HG03575 (cell line): ENCODE data around the gene SUSD2.
"Not testable (repeated sequence)": the region's sequence is repeated elsewhere in the genome, so short reads cannot be mapped to it uniquely, and the experiment has no call there.

Source experiments
- ATAC-seq: cut with Tn5 transposase; IDR thresholded peaks from one replicate; pipeline ENCODE4 v1.9.1; 2021; ENCODE audit not compliant: unreplicated experiment, insufficient number of reproducible peaks, low FRiP score; ENCODE audit errors: extremely low read depth

Gene SUSD2, protein sequence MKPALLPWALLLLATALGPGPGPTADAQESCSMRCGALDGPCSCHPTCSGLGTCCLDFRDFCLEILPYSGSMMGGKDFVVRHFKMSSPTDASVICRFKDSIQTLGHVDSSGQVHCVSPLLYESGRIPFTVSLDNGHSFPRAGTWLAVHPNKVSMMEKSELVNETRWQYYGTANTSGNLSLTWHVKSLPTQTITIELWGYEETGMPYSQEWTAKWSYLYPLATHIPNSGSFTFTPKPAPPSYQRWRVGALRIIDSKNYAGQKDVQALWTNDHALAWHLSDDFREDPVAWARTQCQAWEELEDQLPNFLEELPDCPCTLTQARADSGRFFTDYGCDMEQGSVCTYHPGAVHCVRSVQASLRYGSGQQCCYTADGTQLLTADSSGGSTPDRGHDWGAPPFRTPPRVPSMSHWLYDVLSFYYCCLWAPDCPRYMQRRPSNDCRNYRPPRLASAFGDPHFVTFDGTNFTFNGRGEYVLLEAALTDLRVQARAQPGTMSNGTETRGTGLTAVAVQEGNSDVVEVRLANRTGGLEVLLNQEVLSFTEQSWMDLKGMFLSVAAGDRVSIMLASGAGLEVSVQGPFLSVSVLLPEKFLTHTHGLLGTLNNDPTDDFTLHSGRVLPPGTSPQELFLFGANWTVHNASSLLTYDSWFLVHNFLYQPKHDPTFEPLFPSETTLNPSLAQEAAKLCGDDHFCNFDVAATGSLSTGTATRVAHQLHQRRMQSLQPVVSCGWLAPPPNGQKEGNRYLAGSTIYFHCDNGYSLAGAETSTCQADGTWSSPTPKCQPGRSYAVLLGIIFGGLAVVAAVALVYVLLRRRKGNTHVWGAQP

DNA sequence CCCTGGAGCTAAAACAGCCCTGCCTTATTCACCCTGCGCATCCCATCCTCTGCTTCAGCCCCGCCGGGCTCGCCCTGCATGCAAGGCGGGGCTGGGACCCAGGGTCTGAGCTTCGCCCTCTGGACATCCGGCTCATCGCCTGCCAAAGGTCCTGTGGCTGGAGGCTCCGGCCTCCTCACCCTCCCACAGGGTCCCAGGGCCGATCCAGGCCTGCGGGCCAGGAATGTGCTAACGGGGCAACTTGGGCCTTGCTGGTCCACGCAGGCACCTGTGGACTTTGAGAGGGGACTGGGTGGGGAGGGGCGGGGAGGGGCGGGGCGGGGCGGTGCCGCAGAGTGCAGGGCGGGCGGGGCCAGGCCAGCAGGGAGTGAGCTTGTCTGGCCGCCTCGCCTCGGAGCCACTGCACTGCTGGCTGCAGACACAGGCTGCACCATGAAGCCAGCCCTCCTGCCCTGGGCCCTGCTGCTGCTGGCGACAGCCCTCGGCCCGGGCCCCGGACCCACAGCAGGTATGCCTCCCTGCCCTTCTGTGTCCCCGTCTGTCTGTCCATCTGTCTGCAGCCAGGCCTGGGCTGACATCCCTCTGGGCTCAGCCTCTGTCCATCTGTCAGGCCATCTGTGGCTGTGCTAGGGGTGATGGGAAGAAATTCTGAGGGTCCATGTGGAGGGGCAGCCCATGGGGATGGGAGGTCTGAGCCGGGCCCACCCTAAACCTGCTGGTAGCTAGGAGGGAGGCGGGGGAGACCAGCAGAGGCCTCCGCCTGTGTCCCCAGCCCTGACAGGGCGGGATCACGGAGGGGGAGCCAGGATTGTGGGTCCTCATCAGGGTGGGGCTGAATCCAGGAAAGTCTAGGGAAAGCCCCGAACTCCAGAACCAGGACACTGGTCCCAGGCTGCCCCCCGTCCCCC is at the start of gene SUSD2:
Gene SUSD2 (plus strand): TSS at position 400 of the 908 bp plus-strand sequence. CDS start 33 bp downstream, at position 433.
- no peak for ATAC-seq

DNA sequence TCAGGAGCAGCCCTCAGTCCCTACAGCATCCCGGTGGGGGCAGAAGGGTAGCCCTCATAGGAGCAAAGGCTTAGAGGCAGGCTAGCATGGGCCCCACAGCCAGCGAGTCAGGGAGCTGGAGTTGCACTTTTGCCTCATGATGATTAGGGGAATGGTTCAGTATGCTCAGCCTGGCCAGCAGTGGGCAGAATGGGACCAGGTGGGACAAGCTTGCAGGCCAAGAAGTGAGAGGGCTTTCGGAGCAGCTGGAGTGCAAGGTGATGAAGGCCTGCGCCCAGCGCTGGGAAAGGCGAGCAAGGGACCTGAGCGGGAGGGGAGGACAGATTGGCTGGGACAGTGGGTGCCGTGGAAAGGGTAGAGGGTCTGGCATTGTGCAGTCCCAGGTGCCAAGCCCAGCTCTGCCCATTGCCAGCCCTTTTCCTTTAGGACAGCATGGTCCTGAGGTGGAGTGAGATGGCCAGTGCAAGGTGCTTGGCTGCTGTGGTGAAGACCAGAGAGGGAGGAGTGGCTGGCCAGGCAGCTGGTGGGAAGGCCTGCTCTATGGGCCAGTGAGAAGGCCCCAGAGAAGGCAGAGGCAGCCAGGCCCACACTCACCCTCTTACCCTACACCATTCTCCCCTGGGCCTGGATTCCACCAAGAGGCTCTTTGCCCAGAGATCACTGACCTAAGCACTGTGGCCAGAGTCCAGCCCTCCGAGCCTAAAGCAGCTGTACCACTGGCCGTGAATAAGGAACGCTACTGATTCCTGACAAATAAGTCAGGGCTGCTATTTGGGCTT is 47.9 kb upstream of the SUSD2 start:
- no peak for ATAC-seq

DNA sequence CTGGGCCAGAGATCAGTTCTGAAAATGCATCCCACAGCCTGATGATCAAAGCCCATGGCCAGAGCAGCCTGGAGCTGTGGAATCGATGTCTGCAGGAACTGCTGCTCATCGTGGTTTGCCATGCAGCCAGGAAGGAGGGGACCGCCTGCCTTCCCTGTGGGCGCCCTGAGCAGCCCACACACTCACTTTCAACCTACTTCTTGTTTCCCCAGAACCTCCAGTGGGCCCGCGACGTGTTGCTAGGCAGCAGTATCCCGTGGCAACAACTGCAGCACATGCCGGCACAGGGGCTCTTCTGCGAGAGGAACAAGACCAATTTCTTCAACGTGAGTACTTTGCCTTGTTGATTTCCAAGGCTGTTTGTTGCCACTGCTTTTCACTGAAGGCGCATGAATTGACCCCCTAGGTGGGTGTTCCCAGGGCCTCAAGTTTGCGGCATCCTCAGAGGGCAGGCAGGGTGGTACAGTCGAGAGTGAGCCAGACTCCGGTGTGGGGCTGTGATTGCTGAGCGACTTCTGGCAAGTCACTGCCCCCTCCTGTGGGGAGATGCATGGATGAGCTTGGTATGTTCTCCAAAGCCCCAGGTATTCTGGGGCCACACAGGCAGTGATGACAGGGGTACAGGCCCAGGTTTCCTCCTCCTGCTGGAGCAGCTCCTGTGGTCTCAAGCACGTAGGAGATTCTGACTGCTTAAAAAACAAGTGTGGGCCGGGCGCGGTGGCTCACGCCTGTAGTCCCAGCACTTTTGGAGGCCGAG is 47.0 kb upstream of the SUSD2 start:
- no peak for ATAC-seq

DNA sequence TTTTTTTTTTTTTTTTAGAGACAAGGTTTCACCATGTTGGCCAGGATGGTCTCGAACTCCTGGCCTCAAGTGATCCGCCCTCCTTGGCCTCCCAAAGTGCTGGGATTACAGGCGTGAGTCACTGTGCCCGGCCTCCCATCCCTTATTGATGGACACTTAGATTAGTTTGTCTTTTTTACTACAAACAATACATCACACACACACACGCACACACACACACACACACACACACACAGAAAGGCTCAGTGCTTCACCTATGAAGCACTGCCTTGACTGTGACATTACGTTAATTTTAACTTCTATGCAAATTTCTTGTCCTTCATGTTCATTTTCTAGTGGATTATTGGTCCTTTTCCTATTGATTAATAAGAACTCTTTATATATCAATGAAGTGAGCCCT is 44.8 kb upstream of the SUSD2 start:
- ATAC-seq: not testable (repeated sequence)

DNA sequence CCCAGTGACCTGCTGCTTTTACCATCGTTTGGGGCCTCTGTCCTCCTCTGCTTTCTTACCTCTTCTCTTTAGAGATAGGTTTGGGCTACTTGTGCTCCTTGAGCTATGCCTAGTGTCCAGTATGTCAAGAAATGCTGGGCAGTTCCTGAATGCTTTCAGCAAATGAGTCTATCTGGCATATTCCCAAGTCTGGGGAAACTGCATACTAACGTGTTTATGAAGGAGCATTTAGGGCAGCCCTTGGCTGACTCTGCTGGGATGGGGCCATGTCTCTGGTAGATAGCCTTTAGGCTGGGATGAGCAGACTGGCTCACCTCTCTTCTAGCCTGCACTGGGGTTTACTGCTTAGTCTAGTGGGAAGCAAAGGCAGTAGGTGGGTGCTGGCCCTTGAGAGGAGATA is 43.7 kb upstream of the SUSD2 start:
- ATAC-seq: no peak

DNA sequence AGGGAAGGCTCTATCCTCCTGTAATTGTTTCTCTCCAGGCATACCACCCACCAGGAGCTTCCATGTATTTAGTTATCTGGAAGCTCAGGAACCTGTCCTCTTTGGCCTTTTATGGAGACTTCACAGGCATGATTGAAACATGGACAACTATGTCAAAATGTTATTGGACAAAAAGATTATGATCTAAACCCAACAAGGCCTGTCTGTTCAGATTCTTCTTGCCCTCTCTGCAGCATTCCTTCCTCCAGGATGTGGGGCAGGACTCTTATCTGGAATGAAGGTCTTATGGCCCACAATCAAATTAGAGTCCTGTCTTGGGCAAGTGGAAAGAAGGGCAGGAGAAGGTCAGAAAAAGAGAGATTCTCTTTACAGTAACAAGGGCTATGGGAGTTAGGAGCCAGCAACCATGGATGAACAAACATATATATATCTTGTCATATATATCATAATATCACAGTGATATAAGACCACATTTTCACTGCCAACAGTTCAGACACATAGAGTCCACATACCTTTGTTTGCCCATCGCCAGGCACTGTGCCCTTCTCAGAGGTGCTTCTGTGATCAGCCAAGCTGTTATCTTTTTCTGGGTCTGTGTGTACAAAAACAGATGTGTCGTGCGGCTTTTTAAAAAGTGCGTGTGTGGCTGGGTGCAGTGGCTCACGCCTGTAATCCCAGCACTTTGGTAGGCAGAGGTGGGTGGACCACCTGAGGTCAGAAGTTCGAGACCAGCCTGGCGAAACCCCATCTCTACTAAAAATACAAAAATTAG is 42.5 kb upstream of the SUSD2 start:
- no peak for ATAC-seq

DNA sequence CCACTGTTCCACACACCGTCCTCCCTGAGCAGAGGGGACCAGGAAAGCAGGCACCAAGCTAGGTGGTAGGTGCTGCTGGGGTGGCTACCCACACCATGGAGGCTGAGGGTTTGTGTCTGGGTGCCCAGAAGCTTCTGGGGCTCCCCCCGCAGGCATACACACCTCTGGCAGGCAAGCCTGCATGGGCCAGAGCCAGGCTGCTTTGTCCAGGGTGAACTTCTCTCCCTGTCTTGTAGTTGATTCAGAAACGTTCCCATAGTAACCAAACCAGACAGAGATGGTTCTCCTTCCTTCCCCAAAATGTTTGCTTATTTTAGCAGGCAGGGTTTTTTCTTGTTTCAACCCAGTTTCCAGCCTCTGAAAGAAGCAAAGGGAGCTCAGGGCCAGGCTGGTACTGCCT is 40.9 kb upstream of the SUSD2 start:
- ATAC-seq: no peak

DNA sequence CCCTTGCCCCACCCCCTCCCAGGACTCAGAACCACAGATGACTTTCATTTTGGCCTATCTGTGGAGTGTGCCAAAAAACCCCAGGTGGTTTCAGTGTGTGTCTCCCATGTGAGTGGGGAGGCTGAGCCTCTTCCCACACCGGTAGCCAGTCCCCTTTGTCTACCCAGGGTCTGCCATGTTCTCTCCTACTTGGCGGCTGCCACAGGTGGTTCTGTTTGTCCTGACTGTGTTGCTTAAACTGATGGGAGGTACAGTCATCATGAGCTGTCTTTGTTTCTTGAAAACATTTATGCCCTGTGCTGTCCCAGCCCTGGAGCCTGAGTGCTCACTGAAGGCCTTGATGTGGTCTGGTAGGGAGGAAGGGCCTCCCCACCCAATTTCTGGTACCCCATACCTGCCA is 39.7 kb upstream of the SUSD2 start:
- ATAC-seq: no peak

DNA sequence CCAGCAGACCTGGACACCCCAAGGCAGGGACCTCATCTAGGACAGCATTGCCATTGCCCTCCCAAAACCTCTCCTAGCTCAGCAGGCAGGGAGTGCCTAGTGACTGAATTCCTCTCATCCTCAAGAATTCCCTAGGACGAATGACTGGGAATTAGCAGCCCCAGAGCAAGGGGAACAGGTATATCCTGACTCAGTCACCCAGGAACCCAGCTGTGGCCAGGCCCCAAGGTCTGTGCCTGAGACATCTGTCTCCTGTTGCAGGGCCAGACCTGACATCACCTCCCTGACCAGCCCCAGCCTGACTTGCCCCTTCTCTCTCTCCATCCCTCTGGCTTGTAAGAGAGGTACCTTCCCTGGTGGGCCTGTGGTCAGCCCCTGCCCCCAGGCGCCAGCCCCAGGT is 39.0 kb upstream of the SUSD2 start:
- no peak for ATAC-seq

DNA sequence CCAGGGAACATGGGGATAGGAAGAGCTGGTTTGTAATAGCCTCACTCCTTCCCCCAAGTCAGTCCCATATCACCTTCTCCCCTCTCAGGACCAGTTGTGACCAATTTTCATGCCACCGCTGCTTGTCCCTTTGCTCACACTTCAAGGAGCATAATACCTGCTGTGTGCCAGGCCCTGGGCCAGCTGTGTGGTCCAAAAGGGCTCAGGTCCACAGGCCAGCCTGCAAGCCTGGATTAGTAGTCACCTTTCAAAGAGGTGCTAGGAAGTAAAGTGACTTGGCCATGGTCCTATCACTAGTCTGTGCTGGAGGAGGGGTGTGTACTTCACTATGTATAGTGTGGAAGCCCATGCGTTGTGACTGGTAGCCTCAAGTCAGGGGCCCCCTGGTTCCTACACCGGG is 38.5 kb upstream of the SUSD2 start:
- no peak for ATAC-seq

DNA sequence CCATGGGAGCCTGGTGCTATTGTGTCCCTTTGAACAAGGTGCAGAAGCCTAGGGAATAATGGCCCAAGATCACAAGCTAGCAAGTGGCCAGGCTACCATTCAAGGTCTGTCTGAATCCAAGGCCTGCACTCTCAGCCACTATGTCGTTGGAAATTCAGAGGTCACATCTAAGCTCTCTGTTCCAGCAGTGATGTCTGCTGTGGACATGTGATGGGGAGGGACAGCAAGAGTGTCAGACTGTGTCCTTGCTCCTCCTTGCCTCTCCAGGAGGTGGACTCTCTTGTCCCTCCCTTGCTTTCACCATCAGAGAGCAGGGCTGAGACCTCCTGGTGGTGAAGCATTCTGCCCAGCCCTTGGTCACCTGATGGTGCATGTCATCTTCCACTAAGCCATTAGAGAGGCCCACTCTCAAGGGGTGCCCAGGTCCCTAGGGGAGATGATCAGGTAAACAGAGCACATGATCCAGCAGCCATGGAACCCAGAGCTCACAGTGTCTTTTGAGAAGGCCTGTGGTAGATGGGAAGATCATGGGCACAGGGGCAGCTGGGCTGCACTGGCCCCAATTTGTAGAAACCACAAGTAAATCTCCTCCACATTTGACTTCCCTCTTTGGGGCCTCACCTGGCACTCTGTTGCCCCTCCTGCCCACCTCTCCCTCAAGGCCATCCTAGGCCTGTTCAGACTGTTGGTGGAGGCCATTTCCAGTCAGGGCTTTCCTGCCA is 37.1 kb upstream of the SUSD2 start:
- ATAC-seq: no peak

DNA sequence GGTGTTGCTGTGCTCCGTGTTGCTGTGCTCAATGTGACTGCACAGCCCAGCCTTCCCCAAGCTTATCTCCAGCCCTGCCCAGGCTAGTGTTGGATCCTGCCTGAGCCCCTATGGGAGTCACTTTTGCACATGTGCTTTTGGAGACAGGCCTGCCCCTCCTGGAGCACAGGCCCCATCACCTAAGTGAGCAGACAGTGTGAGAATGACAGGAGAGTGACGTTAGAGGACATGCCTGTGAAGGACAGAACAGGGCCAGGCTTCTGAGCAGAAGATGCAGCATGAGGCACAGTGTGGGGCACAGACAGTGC is 36.6 kb upstream of the SUSD2 start:
- no peak for ATAC-seq

DNA sequence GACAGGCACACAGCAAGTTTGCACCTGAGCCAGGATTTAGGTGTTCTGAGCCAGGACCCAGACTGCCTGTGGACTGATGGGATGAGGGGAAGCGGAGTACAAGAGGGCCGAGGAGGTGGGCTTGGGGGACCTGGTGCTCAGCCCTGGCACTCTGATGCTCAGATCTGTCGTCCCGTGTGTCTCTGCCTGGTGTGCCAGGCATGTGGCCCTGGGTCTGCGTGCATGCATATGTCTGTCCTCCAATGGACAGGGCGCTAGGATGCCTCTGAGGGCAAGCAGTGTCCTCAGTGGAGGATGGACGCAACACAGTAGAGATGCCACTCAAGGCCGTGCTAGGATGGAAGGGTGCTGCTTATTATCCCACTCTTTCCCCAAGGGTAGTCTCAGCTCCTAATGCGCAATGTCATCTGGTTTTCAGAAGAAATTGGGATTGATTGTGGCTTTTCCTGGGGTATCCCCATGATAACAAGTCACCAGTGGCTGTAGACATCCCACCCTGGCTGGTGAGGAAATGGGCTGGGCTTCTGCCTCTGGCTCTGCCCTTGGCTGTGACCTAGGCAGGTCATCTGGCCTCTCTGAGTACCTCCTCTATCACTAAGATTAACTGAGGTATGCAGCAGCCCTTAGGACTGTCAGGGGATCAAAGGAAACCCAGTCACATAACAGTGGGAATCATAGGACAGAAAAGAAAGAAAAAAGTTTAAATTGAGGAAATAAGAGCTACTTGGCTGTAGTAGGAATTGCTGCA is 35.7 kb upstream of the SUSD2 start:
- no peak for ATAC-seq

DNA sequence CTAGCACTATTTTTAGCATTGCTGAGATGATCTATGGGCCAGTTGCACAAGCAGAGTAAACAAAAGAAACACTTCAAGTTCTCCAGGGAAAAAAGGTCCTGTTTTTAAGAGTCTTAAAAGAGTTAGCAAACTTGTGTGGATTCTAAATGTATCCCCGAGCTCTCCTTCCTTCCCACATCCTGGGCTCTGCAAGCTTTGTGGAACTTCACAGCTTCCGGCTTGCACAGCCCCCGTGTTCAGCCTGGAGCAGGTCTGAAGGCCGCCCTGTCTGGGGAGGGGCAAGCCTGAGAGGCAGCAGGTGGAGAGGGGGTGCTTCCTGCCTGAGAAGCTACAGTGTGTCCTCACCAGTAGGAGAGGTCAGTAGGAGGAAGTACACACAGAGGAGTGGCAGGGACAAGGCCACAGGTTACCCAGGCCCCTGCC is 35.1 kb upstream of the SUSD2 start:
- no peak for ATAC-seq

DNA sequence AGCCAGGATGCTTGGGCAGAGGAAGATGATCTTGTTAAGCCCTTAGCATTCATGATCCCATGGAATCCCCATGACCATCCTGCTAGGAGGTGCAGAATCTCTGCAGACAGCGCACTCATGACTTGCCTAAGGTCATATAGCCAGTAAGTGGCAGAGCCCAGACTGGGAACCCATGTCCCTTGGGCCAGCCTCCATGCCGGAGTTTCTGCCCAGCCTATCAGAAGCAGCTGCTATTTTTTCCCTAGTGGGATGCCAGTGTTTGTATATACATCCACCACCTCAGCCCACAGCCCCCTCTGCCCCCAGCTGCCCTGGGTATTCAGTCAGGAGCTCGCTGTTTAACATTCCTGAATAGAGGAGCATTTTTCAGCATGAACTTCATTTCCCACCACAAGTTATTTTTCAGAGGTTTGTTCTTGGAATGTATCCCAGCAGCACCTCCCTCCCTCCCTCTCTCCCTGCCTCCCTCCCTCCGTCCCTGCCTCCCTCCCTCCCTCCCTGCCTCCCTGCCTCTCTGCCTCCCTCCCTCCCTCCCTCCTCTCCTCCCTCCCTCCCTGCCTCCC is 34.4 kb upstream of the SUSD2 start:
- ATAC-seq: no peak

DNA sequence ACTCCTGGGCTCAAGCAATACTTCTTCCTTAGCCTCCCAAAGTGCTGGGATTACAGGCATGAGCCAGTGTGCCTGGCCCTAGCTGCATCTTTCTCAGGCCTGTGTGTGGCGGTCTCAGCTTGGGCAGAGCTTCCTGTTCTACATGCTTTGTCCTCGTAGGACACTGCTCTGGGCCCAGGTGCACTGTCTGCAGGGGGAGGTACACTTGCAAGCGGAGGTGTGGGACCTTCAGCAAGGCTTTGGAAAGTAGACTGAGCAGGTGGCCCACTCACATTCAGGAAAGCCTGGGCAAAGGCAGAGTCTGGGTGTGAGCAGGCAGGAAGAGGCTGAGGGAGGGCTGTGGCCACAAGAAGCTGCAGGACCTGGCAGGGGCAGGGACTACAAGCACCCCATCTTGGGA is 33.6 kb upstream of the SUSD2 start:
- no peak for ATAC-seq
